IMR-90 (cell line): ENCODE results near the gene RALGAPA2.

Experiments used
- BHLHE40 ChIP-seq: fragments of 150-350 bp; IDR thresholded peaks from 2 replicates; pipeline ENCODE4 v1.6.1; 2016; ENCODE audit warnings: mild to moderate bottlenecking, low read depth, low read length
- FOS ChIP-seq: fragments of 150-350 bp; IDR thresholded peaks from 2 replicates; pipeline ENCODE4 v1.6.1; 2016; ENCODE audit warnings: low read depth, low read length
- MXI1 ChIP-seq: IDR thresholded peaks from 2 replicates; pipeline ENCODE4 v1.6.1; 2012; ENCODE audit warnings: low read depth, mild to moderate bottlenecking, low read length, moderate library complexity, borderline replicate concordance
- POLR2A ChIP-seq: IDR thresholded peaks from 2 replicates; pipeline ENCODE4 v1.6.1; 2012; ENCODE audit warnings: mild to moderate bottlenecking, low read depth, low read length
- RAD21 ChIP-seq: IDR thresholded peaks from 2 replicates; pipeline ENCODE4 v1.6.1; 2012; ENCODE audit warnings: low read length, improper control_type of control experiment
- RFX5 ChIP-seq: IDR thresholded peaks from 2 replicates; pipeline ENCODE4 v1.8.0; 2012; ENCODE audit warnings: low read depth, mild to moderate bottlenecking, low read length, moderate library complexity
- SMC3 ChIP-seq: fragments of 150-350 bp; IDR thresholded peaks from 2 replicates; pipeline ENCODE4 v1.6.1; 2016; ENCODE audit warnings: low read depth, mild to moderate bottlenecking, antibody characterized with exemption, low read length, moderate library complexity
- TF ChIP-seq, protein P1 (sequence below): conservative IDR thresholded peaks from 2 replicates; pipeline ENCODE4 v1.5.1; 2012; ENCODE audit warnings: mild to moderate bottlenecking, low read depth, low read length, improper control_type of control experiment
- TF ChIP-seq, protein P2 (sequence below): fragments of 150-350 bp; IDR thresholded peaks from 2 replicates; pipeline ENCODE4 v1.6.1; 2017; ENCODE audit warnings: mild to moderate bottlenecking, antibody characterized with exemption, low read length, low read depth

DNA sequence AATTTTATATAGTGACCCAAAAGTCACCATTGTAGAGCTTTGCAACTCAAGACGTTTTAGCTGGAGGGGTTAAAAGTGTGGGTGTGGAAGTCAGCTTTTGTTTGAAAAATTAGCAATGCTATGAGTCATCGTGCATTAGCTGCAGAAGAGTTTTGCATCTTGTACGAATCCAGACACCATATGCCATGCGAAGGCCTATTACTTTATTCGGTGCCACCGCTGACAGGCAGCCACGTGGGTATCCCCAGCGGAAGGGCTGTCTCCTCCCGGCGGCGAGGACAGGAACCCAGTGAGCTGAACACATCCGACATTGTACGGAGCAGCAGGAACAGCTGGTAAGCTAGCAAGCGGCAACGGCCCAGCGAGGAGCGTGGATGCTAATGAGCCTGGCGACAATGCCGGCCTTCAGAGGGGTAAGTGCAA is 260.2 kb downstream of the RALGAPA2 start:
- peak; percentile 96 for TF ChIP-seq MXI1
- TF ChIP-seq, protein P1, sequence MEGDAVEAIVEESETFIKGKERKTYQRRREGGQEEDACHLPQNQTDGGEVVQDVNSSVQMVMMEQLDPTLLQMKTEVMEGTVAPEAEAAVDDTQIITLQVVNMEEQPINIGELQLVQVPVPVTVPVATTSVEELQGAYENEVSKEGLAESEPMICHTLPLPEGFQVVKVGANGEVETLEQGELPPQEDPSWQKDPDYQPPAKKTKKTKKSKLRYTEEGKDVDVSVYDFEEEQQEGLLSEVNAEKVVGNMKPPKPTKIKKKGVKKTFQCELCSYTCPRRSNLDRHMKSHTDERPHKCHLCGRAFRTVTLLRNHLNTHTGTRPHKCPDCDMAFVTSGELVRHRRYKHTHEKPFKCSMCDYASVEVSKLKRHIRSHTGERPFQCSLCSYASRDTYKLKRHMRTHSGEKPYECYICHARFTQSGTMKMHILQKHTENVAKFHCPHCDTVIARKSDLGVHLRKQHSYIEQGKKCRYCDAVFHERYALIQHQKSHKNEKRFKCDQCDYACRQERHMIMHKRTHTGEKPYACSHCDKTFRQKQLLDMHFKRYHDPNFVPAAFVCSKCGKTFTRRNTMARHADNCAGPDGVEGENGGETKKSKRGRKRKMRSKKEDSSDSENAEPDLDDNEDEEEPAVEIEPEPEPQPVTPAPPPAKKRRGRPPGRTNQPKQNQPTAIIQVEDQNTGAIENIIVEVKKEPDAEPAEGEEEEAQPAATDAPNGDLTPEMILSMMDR = no peak
- TF ChIP-seq POLR2A = no peak
- TF ChIP-seq RAD21 = no peak
- TF ChIP-seq, protein P2, sequence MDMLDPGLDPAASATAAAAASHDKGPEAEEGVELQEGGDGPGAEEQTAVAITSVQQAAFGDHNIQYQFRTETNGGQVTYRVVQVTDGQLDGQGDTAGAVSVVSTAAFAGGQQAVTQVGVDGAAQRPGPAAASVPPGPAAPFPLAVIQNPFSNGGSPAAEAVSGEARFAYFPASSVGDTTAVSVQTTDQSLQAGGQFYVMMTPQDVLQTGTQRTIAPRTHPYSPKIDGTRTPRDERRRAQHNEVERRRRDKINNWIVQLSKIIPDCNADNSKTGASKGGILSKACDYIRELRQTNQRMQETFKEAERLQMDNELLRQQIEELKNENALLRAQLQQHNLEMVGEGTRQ = peak; percentile 54; the same call in 1 of the 2 replicates
- no peak for TF ChIP-seq RFX5
- no peak for TF ChIP-seq SMC3
- TF ChIP-seq FOS = peak; percentile 89
- peak; percentile 10; the same call in 1 of the 2 replicates for TF ChIP-seq BHLHE40
